ENCODE measurements around the gene TSPAN18.

DNA sequence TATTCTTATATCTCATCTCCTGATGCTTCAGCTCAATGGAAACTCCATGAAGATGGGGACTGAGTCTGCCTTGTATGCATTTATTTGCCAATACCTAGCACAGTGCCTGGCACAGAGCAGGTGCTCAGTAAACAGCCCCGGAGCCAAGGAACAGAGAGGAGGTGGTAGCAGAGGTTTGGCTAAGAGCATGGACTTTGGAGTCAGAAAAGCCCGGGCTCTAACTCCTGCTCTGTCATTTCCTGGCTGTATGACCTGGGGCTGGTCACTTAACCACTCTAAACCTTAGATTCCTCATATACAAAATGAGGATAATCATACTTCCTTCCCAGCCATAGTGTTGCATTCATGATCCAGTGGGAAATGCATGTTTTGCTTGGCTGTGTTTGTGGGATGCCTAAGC lies 187.3 kb downstream of the TSPAN18 start:
- TF ChIP-seq EZH2phosphoT487 (IDR thresholded peaks at IDR 0.05; ENCODE audit: borderline replicate concordance, low read depth, low read length) (no peak), CTCF (conservative IDR thresholded peaks at IDR 0.05; ENCODE audit: low read length) (no peak)
